Putamen (tissue), 1 donor: ENCODE results near the gene UNC119B.
"Not testable (repeated sequence)": the region's sequence is repeated elsewhere in the genome, so short reads cannot be mapped to it uniquely, and the experiment has no call there.

Source experiments
- DNase-seq: peaks from one replicate; pipeline ENCODE4 v3.0.0-alpha.2; 2016; ENCODE audit warnings: low spot score

Gene UNC119B

DNA sequence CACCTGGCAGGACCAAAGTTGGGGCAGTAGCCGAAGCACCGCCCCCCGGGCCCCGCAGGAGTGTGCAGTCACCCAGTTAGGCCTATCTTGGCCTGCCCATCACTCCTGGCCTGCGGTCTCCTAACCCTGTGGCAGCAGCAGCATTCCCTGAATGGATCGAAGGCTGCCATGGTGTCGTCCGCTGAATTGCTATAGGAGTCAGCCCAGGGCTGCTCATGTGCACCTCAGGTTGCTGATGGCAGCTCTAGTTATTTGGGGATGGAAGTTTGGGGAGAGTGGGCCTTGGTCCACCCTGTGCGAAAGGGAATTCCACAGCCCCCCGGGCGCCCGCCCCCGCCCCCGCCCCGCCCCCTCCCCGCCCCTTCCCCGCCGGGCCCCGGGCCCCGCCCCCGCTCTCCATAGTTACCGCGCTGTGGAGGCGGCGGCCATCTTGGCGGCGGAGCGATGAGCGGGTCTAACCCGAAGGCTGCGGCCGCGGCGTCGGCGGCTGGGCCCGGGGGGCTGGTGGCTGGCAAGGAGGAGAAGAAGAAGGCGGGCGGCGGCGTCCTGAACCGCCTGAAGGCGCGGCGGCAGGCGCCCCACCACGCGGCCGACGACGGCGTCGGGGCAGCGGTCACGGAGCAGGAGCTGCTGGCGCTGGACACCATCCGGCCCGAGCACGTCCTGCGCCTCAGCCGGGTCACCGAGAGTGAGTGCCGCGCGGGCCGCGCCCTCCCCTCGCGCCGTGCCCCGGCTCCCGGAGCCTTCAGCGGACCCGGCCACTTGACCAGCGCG is at the start of gene UNC119B:
TSS of gene UNC119B (plus strand) at position 428 of the 774 bp plus-strand sequence. CDS start at position 445, 17 bp downstream.
- peak; percentile 60 for DNase-seq

DNA sequence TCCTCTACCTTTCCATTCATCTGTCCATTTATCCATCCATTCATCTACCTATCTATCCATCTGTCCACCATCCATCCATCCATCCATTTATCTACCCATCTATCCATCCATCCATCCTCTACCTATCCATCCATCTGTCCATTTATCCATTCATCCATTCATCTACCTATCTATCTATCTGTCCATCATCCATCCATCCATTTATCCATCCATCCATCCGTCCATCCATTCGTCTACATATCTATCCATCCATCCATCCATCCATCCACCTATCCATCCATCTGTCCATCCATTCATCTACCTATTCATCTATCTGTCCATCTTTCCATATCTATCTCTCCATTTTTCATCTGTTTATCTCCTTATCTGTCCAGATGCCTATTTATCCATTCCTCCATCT is 48.8 kb upstream of the UNC119B start:
- DNase-seq: no peak

DNA sequence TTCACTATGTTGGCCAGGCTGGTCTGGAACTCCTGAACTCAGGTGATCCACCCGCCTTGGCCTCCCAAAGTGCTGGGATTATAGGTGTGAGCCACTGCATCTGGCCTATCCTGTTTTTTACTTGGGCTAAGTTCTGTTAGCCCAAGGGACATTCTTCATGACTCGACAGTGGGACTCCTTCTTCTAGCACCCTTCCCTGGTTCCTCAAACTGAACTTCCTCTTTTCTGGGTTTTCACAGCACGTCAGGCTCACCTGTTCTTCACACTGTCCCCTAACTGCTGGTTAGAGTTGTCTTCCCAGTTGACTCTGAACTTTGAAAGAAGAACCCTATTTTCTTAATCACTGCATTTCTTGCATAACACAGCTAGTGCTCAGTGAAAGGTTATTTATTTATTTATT is 47.4 kb upstream of the UNC119B start:
- DNase-seq: no peak

DNA sequence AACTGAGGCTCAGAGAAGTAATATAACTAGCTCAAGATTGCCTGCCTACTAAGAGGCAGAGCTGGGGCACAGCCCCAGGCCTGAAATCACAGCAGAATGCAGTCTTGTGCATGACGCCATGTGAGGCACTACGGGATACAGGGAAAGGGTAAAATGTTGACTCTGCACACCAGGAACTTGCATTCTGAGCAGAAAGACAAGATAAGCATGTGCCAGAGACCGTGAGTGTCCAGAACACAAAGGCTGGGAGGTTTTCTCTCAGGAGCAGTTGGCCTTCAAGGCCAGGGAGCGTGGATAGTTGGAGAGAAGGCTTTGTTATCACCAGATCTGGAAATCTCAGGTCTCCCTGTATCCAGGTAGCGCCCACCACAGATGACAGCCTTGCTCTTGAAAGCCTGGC is 46.5 kb upstream of the UNC119B start:
- no peak for DNase-seq

DNA sequence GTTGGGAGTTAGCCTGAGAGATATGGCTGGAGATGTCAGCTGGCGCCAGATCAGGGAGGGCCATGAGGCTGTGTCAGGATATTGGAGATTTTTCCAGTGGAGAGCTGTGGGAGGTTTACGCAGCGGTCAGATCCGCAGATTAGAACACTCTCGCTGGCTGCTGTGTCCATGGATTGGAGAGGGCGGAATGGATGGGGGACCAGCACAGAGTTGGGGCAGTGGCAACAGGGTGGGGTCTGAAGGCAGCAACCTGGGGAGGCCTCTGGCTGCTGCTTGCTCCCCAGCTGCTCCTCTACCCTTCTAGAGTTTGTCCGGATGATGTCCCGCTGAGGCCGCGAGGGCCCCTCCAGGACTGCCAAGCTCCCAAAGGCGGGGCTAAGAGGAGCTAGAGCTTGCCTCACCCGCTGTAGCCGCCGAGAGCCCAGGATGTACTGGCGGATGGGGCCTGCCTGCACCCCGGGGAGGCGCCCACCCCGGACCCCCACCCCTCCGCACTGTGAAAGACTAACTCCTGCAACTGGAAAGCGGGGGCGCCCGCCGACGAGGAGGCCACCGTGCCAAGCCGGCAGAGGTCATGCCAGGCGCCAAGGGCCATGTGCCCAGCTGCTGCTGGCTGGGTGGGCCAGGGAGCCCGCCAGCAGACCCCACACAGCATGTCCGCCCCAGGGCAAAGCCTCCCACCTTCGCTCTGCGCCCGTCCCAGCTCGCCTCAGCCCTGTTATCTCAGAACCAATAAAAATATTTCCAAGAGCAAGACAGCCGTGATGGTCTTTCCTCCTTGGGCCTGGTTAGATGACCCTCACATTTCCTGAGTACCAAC is 43.5 kb upstream of the UNC119B start:
- no peak for DNase-seq

DNA sequence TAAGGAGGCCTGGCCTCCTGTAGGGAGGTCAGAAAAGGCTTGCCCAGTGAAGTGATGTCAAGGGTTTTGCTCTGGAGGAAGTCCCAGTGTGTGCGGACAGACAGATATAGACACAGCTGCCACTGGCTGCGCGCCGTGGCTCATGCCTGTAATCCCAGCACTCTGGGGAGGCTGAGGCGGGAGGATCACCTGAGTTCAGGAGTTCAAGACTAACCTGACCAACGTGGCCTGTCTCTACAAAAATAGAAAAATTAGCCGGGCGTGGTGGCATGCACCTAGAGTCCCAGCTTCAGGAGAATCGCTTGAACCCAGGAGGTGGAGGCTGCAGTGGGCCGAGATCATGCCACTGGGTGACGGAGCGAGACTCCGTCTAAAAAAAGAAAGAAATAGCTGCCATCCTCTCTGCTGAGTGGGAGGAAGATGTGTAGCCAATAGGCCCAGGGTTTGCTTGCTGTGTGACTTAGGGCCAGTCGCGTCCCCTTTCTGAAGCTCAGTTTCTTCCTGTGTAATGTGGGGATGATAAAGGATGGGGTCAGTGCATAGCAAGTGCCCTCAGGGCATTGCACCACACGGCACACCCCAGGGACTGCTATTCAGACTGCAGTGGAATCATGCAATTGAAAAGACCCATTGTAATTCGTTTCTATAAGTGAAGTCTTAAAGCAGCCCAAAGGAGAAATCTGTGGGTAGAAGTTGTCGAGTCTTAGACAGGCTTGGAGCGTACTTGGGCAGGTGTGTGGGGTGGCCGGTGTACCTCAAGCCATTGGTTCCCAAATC is 42.0 kb upstream of the UNC119B start:
- no peak for DNase-seq

DNA sequence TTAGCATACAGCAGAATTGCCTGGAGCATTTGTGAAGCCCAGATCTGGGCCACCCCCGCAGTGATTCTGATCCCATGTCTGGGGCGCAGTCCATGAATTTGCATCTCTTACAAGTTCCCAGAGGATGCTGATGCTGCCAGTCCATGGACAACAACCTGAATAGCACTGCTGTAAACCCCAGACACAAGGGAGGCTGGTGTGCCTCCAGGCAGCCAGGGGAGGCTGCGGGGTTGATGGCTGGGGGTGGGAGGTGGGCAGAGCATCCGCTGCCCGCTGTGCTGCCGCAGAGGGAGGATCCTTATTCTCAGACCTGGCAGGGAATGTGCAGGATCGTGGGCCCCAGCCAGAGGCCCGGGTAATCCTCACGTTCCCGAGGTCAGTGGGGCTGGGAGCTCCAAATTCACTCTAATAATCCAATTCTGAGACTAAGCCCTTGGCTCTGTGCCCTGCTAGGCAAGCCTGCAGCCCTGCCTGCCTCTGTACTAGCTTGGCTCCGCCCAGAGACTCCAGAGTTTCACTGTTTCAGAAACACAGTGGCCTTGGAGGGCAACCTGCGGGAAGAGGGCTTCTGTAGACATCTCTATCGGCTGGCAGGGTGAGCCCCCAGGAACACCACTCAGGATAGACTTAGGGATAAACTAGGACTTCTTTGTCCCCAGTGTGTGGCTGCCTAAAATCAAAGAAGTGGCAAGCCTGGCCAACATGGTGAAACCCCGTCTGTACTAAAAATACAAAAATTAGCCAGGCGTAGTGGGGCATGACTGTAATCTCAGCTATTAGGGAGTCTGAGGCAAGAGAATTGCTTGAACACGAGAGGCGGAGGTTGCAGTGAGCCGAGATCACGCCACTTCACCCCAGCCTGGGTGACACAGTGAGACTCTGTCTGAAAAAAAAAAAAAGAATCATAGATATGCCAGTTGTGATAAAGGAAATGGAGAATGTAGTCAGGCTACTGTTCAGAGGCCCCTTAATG is 41.1 kb upstream of the UNC119B start:
- no peak for DNase-seq

DNA sequence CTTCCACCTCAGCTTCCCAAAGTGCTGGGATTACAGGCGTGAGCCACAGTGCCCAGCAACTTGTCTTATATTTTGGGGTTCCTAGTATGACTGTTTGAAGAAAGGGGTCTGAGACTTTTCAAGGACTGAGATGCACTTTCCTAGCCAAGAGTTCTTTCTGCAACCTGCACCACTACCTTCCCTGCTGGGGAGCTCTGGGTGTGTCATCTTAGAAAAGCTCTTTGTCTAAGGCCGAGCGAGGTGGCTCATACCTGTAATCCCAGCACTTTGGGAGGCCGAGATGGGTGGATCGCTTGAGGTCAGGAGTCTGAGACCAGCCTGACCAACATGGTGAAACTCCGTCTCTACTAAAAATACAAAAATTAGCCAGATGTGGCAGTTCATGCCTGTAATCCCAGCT is 40.0 kb upstream of the UNC119B start:
- not testable (repeated sequence) for DNase-seq

DNA sequence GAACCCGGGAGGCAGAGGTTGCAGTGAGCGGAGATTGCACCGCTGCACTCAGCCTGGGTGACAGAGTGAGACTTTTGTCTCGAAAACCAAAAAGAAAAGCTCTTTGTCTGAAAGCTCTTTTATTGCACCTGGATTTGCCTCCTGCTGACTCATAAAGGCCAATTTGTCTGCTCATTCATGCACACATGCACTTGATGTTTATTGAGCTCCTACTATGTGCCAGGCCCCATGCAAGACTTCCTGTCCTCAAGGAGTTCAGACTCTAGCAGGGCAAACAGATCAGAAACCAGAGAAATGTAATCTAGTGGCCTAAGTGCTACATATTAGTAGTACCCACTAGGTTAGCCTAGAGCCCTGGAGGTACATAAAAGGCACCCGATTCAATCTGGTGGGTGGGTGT is 39.6 kb upstream of the UNC119B start:
- no peak for DNase-seq

DNA sequence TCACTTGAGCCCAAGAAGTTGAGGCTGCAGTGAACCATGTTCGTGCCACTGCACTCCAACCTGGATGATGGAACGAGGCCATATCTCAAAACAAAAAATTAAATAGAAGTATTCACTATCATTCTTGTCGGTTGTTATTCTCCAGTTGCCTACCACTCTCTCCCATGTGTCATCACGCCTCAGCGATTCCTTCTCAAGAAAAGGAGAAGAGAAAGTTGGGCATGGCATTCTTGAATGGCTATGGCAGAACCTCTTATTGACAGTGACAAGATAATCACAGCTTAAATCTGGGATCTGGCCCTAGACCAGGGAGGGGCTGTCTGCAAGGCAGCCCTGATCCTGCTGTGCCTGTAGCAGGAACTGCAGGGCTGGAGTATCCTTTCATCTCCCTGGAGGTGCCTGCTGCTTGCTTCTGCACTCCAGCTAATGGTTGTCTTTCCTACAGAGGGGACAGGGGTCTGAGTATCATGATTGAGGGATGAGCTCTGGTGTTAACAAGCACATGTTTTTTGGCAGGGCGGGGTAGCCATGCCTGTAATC is 36.1 kb upstream of the UNC119B start:
- no peak for DNase-seq

DNA sequence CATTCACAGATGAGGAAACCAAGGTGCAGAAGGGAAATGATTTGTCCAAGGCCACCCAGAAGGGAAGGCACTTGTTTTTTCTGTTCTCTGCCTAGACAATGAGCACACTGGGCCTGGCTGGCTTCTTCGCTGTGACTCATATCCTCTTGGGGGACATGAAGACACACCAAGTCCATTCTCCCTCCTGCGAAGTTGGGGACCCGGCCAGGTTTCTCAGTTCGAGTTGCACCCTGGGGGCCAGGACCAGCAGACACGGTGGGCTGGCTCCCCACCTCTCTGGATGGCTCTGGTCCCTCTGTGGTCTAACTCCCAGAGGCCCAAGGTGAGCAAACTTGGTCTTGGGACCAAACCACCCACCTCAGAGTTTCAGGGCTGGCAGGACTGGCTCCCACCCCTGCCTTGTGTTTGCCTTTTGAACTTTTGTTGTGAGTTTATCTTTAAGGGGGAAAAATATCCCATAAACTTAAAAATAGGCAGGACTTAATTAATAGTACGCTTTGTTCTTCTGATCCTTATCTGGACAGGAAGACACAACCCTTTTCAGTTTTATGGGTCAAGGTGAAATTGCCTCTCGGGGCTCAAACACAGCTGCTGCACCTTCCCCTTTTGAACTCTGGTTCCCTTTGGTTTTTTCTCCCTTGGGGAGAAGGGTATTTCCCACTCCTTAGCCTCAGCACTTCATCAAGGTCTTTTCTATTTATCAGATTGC is 32.3 kb upstream of the UNC119B start:
- DNase-seq: no peak

DNA sequence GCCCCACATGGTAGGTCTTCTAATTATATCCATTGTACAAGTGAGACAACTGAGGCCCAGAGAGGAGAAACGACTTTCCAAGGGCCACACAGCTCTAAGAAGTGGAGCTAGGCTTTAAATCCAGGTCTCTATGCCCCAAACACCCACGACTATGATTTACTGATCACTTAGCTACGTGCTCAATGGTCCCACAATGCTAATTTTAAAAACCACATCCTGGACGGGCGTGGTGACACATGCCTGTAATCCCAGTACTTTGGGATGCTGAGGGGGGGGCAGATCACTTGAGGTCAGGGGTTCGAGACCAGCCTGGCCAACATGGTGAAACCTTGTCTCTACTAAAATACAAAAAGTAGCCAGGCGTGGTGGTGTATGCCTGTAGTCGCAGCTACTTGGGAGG is 31.7 kb upstream of the UNC119B start:
- DNase-seq: no peak

DNA sequence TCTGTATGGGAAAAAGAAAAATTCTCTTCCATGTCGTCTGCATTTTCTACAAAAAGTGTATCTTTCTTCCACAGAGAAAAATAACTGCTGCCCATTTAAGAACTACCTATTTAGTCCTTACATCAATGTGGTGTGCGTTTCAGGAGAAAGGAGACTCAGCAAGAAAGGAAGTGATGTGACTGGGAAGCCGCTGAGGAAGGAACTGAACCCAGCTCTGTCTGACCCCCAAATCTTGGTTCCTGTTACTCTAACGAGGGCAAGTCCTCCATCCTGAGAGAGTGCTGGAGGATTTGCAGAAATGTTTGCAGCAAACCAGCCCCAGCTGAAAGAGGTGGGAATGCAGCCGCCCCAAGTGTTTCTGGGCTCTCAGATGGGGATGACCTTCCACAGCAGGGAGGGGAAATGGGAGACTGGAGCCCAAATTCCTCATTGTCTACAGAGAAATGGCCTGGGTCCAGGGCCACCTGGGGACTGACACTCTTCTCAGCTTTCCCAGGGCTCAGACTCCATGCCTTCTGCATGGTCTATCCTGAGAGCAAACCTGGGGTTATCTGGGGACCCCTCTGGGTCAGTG is 30.0 kb upstream of the UNC119B start:
- no peak for DNase-seq

DNA sequence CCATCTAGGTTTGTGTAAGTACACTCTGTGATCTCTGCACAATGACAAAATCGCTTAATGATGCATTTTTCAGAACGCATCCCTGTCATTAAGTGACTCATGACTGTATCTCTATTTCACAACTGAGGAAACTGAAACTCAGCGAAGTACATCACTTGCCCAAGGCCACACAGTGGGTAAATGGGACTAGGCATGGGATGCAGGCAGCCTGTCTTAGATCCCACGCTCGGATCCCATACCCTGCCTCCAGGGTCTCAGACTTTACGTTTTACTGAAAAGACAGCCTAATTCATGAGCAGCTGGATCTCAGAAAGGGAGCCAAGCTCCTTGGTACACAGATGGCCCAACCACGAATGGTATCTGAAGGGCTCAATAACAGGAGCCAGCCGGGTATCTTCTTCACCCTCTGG is 25.7 kb upstream of the UNC119B start:
- no peak for DNase-seq

DNA sequence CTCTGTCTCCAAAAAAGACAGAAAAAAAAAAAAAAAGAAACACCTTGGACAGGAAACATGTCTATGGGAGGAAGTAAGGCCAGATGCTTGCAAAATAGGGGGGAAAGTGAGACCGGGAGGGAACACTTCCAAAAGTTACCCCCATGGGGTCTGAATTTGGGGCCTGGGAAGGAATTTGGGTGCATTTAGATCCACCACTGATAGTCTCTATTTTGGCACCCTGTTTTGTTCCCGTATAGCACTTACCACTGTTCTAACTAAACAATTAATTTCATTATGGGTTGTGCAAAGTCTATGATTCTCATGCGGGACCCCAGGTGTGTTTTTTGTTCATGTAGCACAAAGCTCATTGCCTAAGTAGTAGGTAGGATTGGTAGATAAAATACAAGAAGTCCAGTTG is 24.7 kb upstream of the UNC119B start:
- DNase-seq: no peak

DNA sequence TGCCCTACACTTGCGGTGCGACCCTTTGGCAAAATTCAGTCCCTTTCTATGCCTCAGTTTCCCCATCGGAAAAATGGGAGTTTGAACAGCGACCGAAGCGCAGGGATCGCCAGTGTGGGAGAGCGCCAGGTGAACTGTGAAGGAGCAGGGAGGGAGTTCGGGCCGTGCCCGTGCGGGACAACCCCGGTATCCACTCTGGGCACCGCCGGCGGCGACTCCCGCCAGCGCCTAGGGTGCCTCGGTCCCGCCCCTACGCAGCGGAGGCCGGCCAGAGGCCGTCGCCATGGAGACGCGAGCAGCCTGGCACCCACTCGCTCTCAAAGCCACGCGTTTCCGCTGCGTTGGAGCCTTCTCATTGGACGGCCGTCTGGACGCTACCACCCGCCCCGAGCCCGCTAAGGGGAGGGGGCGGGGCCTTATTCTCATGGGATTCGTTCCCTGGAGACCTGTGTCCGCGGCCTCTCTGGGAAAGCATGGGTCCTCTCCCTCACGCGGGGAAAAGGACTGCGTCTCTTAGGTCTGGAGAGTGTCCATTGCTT is 24.0 kb upstream of the UNC119B start:
- peak; percentile 99 for DNase-seq

DNA sequence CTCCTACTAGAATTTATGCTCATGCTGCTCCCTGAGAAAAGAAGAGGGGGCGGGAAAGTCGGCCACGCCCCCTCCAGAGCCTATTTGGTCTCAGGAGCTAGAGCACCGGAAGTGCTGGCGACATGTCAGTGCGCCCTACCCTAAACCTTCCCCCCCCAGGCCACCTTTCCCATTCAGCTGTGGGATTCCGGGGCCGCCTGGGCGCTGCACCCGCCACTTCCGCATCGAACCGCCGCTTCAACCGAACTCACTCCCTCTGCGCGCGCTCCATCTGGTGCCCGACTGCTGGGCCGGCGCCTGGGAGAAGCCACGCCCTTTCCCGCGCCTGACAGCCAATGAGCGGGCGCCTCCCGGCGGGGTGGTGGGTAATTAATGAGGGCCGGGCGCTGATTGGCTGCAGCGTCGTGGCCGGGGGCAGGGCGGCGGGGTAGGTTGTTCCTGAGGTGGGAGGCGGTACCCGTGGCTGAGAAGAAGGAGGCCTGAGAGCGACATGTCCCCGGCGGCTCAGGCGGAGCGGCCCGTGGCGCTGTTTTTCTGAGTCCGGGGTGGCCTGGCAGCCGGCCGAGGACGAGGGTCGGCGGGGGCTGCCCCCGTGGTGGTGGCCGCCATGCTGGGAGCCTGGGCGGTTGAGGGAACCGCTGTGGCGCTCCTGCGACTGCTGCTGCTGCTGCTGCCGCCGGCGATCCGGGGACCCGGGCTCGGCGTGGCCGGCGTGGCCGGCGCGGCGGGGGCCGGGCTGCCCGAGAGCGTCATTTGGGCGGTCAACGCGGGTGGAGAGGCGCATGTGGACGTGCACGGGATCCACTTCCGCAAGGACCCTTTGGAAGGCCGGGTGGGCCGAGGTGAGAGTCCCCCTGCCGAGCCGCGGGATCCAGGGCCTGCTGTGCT is 23.3 kb upstream of the UNC119B start, which contains the start of gene MLEC:
TSS of gene MLEC (plus strand) at position 460 of the 888 bp plus-strand sequence. CDS start at position 608, 148 bp downstream.
- peak; percentile 98 for DNase-seq

DNA sequence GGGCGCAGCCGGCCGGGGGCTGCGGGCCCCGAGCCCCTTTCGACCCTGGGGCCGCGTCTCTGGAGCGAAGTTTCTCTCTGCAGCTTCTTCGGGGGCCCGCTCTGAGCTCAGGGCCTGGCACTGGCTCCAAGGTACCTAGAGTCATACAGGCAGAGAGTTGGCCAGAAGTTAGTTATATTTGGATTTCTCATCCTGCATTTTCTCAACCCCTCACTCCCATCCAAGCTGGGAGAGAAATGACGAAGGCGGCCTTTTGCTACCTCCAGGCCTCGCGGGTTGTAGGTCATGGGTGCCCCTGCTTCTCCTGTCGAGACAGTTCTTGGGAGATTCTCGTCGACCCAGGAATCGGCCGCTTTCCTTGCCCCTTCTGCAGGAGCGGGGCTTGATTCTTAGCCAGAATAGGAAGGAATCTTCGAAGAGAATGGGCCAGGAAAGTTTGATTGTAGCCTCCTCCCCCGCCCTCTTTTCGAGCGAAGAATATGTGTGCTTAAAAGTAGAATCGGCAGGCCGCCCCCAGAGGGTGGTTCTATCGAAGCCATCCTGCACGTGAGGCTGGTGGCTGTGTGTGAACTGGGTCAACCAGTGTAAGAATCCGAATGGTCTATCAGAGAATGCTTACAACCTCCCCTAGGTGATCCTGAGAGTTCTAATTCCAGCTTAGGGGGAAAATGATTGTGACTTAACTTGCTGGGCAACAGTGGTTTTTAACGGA is 22.5 kb upstream of the UNC119B start:
- DNase-seq: no peak
